Neural crest cell (in vitro differentiated cells): ENCODE measurements around the gene GDAP1L1. TPM values are rescaled to one million over a fixed set of nuclear protein-coding genes. Genes with fewer than 3 reads are reported as not detected.

Experiments used
- DNase-seq: peaks from one replicate; pipeline ENCODE4 v3.0.0; 2021; ENCODE audit warnings: low read depth, mixed read lengths, low spot score
- H3K27ac Mint-ChIP-seq: one replicate; pipeline ENCODE4 v1.8.0; 2021; ENCODE audit warnings: mild to moderate bottlenecking, mixed read lengths; ENCODE audit not compliant: unreplicated experiment
- H3K27me3 Mint-ChIP-seq: 2 replicates; pipeline ENCODE4 v1.8.0; 2021; ENCODE audit warnings: low read depth, mild to moderate bottlenecking, mixed read lengths
- H3K36me3 Mint-ChIP-seq: 2 replicates; pipeline ENCODE4 v1.8.0; 2021; ENCODE audit warnings: low read depth, mild to moderate bottlenecking, mixed read lengths
- H3K4me1 Mint-ChIP-seq: 2 replicates; pipeline ENCODE4 v1.8.0; 2021; ENCODE audit warnings: mixed read lengths
- H3K4me3 Mint-ChIP-seq: one replicate; pipeline ENCODE4 v1.8.0; 2021; ENCODE audit warnings: mild to moderate bottlenecking, mixed read lengths
- H3K9me3 Mint-ChIP-seq: 2 replicates; pipeline ENCODE4 v1.8.0; 2021; ENCODE audit warnings: mixed read lengths
- total RNA-seq: library from RNA; stranded (reverse); gene quantifications from 2 replicates; pipeline ENCODE4 v1.2.1, GENCODE V29; 2021
- TF ChIP-seq, protein P1 (sequence below): fragments of 200-600 bp; sonication (generic); conservative IDR thresholded peaks from 2 replicates; pipeline ENCODE4 v1.5.0; 2021; ENCODE audit warnings: antibody characterized with exemption, mild to moderate bottlenecking

GDAP1L1 gene
- total RNA-seq, 1 donor from 2014 or later, result 10.9 TPM

DNA sequence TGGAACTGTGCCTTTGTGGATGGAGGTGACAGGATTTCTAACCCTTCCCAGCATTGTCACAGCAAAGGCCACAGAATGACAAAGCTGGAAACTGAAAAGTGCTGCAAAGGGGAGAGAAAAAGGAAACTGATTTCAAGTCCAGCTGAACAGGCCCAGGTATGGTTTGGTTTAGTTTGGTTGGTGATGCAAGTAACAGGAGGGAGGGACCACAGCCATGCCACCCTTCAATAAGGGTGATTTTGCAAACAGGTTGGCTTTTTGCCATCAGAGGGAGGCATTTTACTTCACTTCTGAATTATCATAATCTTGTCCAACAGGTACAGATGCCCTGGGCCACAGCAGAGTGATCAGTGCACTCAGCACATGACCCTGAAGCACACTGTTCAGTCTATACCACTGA is 57.3 kb downstream of the GDAP1L1 start:
- Mint-ChIP-seq H3K27ac (no peak overlapping the region), H3K4me3 (peak overlapping the region; percentile 41), H3K9me3 (no peaks in the 10 kb centered on the region), H3K27me3 (no peaks in the 10 kb centered on the region), H3K36me3 (no peaks in the 10 kb centered on the region), H3K4me1 (peaks cover under 1% of the 10 kb centered on the region)
- TF ChIP-seq, protein P1, sequence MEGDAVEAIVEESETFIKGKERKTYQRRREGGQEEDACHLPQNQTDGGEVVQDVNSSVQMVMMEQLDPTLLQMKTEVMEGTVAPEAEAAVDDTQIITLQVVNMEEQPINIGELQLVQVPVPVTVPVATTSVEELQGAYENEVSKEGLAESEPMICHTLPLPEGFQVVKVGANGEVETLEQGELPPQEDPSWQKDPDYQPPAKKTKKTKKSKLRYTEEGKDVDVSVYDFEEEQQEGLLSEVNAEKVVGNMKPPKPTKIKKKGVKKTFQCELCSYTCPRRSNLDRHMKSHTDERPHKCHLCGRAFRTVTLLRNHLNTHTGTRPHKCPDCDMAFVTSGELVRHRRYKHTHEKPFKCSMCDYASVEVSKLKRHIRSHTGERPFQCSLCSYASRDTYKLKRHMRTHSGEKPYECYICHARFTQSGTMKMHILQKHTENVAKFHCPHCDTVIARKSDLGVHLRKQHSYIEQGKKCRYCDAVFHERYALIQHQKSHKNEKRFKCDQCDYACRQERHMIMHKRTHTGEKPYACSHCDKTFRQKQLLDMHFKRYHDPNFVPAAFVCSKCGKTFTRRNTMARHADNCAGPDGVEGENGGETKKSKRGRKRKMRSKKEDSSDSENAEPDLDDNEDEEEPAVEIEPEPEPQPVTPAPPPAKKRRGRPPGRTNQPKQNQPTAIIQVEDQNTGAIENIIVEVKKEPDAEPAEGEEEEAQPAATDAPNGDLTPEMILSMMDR, result no peak
- no peak for DNase-seq

DNA sequence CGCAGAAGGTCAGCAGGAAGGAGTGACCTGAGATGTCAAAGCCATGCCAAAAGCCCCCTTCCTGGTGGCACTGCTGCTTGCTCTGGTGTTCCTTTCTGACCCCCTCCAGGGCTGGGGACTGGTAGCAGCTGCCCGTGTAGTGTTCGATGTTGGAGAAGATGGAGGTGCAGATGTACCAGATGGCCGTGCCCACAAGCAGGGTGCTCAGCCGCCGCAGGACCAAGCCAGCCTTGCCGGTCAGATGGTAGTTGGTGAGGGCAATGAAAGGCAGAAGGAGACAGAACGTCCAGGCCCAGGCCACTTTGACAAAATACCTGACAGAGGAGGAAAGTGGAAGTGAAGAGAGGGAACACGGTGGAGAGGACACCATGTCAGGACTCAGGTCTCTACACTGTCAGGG is 59.8 kb downstream of the GDAP1L1 start:
- peaks cover 18% of the 10 kb centered on the region for H3K4me1 Mint-ChIP-seq
- TF ChIP-seq, protein P1, result no peak
- peaks cover 9% of the 10 kb centered on the region for H3K27me3 Mint-ChIP-seq
- peak overlapping the region; percentile 47 for H3K4me3 Mint-ChIP-seq
- H3K27ac Mint-ChIP-seq, result no peak overlapping the region
- no peaks in the 10 kb centered on the region for H3K36me3 Mint-ChIP-seq
- no peak for DNase-seq
- no peaks in the 10 kb centered on the region for H3K9me3 Mint-ChIP-seq

DNA sequence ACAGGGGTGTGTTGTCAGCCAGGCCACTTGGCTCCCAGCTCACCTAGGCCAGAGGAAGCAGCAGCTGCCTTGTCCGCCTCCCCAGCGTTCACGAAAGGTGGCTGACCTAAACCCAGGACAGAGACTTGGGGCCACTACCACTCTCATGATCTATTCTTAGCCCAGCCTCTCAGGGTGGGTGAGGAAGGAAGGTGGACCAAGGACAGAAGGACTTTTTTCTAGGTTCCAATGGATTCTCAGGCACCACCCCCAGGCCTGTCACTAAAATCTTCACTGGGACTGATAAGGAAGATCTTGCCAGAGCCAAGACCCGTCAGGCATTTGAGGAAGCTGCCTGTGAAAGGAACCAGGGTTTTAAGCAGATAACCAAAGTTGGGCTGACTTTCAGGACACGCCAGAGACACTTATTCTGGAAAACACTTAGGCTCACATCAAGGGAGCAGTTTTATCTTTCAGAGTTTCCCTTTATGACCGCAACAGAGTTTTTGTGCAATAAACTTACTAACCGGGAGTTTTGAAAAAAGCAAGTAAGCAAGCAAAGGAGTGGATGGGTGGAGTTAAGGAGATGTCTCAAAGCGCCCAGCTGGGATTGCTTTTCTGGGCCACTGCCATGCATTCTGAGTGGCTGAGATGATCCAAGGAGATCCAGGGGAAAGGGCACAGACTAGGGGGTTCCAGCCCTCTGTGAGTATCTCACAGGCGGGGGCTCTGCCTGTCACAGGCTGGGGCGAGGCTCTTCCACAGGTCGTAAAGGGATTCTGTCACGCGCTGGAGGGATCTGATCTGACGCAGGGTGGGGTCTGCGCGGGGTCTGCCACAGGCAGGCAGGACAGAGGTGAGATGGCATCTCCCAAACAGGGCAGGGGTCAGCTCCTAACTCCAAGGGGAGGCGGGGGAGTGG is 62.9 kb downstream of the GDAP1L1 start:
- TF ChIP-seq, protein P1, result no peak
- no peaks in the 10 kb centered on the region for H3K36me3 Mint-ChIP-seq
- H3K27me3 Mint-ChIP-seq, result peaks cover 12% of the 10 kb centered on the region
- H3K9me3 Mint-ChIP-seq, result no peaks in the 10 kb centered on the region
- H3K27ac Mint-ChIP-seq, result peak overlapping the region; percentile 71
- H3K4me3 Mint-ChIP-seq, result peak overlapping the region; percentile 86
- no peak for DNase-seq
- peaks cover 18% of the 10 kb centered on the region for H3K4me1 Mint-ChIP-seq

DNA sequence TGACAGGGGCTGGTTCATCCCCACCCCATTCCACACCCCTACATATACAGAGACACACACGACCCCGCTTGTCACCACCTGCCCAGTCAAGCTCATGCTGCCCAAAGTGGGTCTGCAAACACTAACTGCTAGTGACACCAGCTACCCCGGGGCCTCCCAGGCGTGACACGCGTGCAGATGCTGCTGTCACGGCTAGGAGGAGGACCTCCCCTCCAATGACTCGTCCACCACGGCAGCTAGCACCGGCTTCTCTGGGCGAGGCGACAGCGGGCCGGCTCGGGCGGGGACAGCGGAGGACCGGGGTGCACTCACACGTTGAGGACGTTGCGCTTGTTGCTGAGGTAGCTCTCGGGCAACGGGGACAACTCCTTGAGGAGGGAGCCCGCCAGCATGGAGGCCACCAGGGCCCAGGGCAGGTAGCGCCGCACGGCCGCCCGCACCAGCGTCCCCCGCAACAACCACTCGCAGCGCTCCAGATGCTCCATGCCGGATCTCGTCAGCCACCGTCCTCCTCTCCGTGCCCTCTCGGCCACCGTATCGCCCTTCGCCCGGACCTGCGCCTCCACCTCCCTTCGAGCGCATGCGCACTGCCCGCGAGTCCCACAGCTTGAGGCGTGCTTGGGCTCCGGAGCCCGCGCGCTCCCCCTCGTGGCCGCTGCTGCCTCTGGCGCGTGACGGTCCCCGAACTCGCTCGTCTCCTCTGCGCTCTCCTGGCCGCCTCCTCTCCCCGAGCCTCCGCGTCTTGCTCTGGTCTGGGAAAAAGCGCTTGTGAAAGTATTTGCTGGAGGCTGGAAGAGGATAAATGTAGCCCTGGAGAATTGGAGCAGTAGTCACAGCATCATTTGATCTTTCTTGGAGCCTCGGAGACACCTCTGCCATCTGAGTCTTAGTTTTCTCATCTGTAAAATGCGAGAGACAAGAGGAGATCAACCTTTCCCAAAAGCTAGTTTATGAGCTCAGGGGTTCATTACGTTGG is 63.8 kb downstream of the GDAP1L1 start, which contains the start of gene FITM2:
FITM2 (minus strand) TSS at position 539 of the 976 bp plus-strand sequence; CDS start at position 485, 54 bp downstream.
- Mint-ChIP-seq H3K36me3 (no peaks in the 10 kb centered on the region), H3K27me3 (peaks cover 12% of the 10 kb centered on the region), H3K9me3 (no peaks in the 10 kb centered on the region), H3K27ac (peak within 1 kb of the TSS; percentile 71), H3K4me3 (peak within 1 kb of the TSS; percentile 86), H3K4me1 (peaks cover 18% of the 10 kb centered on the region)
- TF ChIP-seq, protein P1, result peak; percentile 94
- DNase-seq, result peak; percentile 99

DNA sequence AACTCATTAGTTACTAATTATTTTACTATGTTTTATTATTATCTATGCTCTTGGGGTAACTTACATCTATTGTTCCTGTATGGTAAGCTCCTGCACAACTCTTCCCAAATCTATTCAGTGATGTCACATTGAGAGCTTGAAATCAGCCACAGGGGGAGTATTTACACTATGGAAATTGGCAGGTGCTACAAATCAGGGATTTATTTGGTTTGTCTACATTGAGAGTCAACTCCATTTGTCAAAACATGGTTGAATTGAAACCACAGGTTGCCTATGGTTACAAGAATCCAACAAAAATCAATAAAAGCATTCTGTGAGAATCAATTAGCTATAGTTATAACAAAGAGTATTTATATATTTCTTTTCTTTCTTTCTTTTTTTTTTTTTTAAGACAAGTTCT is 67.8 kb downstream of the GDAP1L1 start:
- TF ChIP-seq, protein P1, result no peak
- no peak for DNase-seq
- Mint-ChIP-seq H3K27ac (no peak overlapping the region), H3K27me3 (peaks cover 13% of the 10 kb centered on the region), H3K4me1 (peaks cover 13% of the 10 kb centered on the region), H3K9me3 (no peaks in the 10 kb centered on the region), H3K36me3 (no peaks in the 10 kb centered on the region), H3K4me3 (no peak overlapping the region)
